Fibroblast of villous mesenchyme (primary cell): ENCODE results near the gene SLC6A16. TPM values are rescaled to one million over a fixed set of nuclear protein-coding genes. Genes with fewer than 3 reads are reported as not detected.
A peak's percentile ranks its signal among the peaks of the same experiment; 100 is the strongest.
"Not testable (repeated sequence)": the region's sequence is repeated elsewhere in the genome, so short reads cannot be mapped to it uniquely, and the experiment has no call there.

ENCODE experiments used
- DNase-seq: peaks from one replicate; pipeline ENCODE4 v3.0.0-alpha.2; 2010; ENCODE audit warnings: low read depth
- H3K4me3 ChIP-seq: 2 replicates; pipeline ENCODE4 v1.5.1; 2011; ENCODE audit warnings: low read depth, mild to moderate bottlenecking, low read length
- CTCF ChIP-seq: IDR thresholded peaks from 2 replicates; pipeline ENCODE4 v1.5.1; 2012; ENCODE audit warnings: low read depth, mild to moderate bottlenecking, low read length; ENCODE audit not compliant: insufficient read depth
- total RNA-seq: library from RNA; depleted of rRNA; stranded (reverse); fragments of >200 nt; gene quantifications from 2 replicates; pipeline ENCODE4 v1.2.3, GENCODE V29; 2012

Gene SLC6A16
- total RNA-seq, 1 donor = not detected

GRCh38 chr19:49301866-49302252, 23.1 kb downstream of the SLC6A16 start:
- H3K4me3 ChIP-seq = no peak overlapping the region
- DNase-seq = no peak
- no peak for TF ChIP-seq CTCF

- peak; percentile 62 for DNase-seq
- H3K4me3 ChIP-seq = peak overlapping the region; percentile 23
- TF ChIP-seq CTCF = peak; percentile 94
These were observed 23.7 kb downstream of the SLC6A16 start for GRCh38 chr19:49301165-49301865.

- DNase-seq, H3K4me3 ChIP-seq: not testable (repeated sequence)
These were observed 26.3 kb downstream of the SLC6A16 start for GRCh38 chr19:49298653-49299052.

GRCh38 chr19:49297403-49297802, 27.6 kb downstream of the SLC6A16 start:
- TF ChIP-seq CTCF = no peak
- DNase-seq = peak; percentile 77
- H3K4me3 ChIP-seq = no peak overlapping the region

- no peak for TF ChIP-seq CTCF
- no peak overlapping the region for H3K4me3 ChIP-seq
- DNase-seq = no peak
These were observed 29.6 kb downstream of the SLC6A16 start for GRCh38 chr19:49295208-49295880.

GRCh38 chr19:49294401-49294800, 30.6 kb downstream of the SLC6A16 start:
- DNase-seq = no peak
- no peak for TF ChIP-seq CTCF

GRCh38 chr19:49290517-49290916, 34.5 kb downstream of the SLC6A16 start:
- no peak for DNase-seq
- TF ChIP-seq CTCF = no peak
- H3K4me3 ChIP-seq = no peak overlapping the region

More at GRCh38 chr19:49294401-49294800, 30.6 kb downstream of the SLC6A16 start:
- H3K4me3 ChIP-seq = no peak overlapping the region

GRCh38 chr19:49289286-49289685, 35.7 kb downstream of the SLC6A16 start:
- not testable (repeated sequence) for DNase-seq, H3K4me3 ChIP-seq

GRCh38 chr19:49288205-49288604, 36.8 kb downstream of the SLC6A16 start:
- not testable (repeated sequence) for DNase-seq, H3K4me3 ChIP-seq
